GM10266 (cell line): ENCODE data around the gene TMEM273.

Experiments used
- DNase-seq: peaks from one replicate; pipeline ENCODE4 v3.0.0; 2012; ENCODE audit errors: extremely low spot score
- CTCF ChIP-seq: IDR thresholded peaks from 2 replicates; pipeline ENCODE4 v1.5.1; 2012; ENCODE audit warnings: mild to moderate bottlenecking, low read depth; ENCODE audit not compliant: control insufficient read depth, insufficient read depth; ENCODE audit errors: missing control alignments

Gene TMEM273

GRCh38 chr10:49120911-49121310, 67.3 kb downstream of the TMEM273 start:
- TF ChIP-seq CTCF, result no peak
- DNase-seq, result no peak

- no peak for TF ChIP-seq CTCF
- DNase-seq, result no peak
These were observed 68.4 kb downstream of the TMEM273 start for GRCh38 chr10:49119746-49120145.

- DNase-seq, result no peak
- no peak for TF ChIP-seq CTCF
These were observed 69.6 kb downstream of the TMEM273 start for GRCh38 chr10:49118430-49119074.

GRCh38 chr10:49117376-49118070, 70.7 kb downstream of the TMEM273 start:
- no peak for TF ChIP-seq CTCF
- DNase-seq, result no peak

- TF ChIP-seq CTCF, result no peak
- DNase-seq, result no peak
These were observed 71.4 kb downstream of the TMEM273 start for GRCh38 chr10:49116509-49117375.

GRCh38 chr10:49115796-49116508, 72.2 kb downstream of the TMEM273 start:
- DNase-seq, result no peak
- TF ChIP-seq CTCF, result no peak
